H1 (cell line): ENCODE results near the gene TMEM266. TPM values are rescaled to one million over a fixed set of nuclear protein-coding genes. Genes with fewer than 3 reads are reported as not detected.

Source experiments
- CTCF ChIA-PET: fragments of 300-600 bp; sonication (Branson Sonifier 250); formaldehyde crosslinking; loops from one replicate; lab custom pipeline; 2021; ENCODE audit not compliant: partially characterized antibody; lab: Charles Lee
- POLR2A ChIA-PET: fragments of 300-600 bp; sonication (Branson Sonifier 250); formaldehyde crosslinking; loops from one replicate; lab custom pipeline; 2021; ENCODE audit warnings: inconsistent platforms; ENCODE audit not compliant: partially characterized antibody; lab: Charles Lee
- DNase-seq, 2 experiments: peaks; one replicate each; pipeline versions ENCODE4 v3.0.0 to v3.0.0-alpha.2; 2010 to 2022; ENCODE audit warnings: low spot score in 2 of 2, low read depth in 1 of 2, mixed read lengths in 1 of 2
- FAIRE-seq: peaks from 2 replicates; lab custom pipeline; 2011; peaks lifted over from hg19 to GRCh38; lab: Jason Lieb, UNC
- H2AFZ ChIP-seq: 2 replicates; pipeline ENCODE4 v1.8.1; 2012; ENCODE audit warnings: low read length, inconsistent platforms
- H2AK5ac ChIP-seq: 2 replicates; pipeline ENCODE4 v1.6.1; 2013; ENCODE audit warnings: low read depth, low read length
- H2BK120ac ChIP-seq: replicated peaks from 2 replicates; pipeline ENCODE3; 2013; ENCODE audit warnings: low read depth, low read length, inconsistent platforms
- H2BK12ac ChIP-seq: 2 replicates; pipeline ENCODE4 v1.6.1; 2013; ENCODE audit warnings: low read depth, low read length
- H2BK15ac ChIP-seq: 2 replicates; pipeline ENCODE4 v1.6.1; 2013; ENCODE audit warnings: low read length
- H2BK20ac ChIP-seq: 2 replicates; pipeline ENCODE4 v1.6.1; 2013; ENCODE audit warnings: low read length
- H2BK5ac ChIP-seq: 2 replicates; pipeline ENCODE4 v1.6.1; 2013; ENCODE audit warnings: low read depth, low read length
- H3K14ac ChIP-seq: 2 replicates; pipeline ENCODE4 v1.6.1; 2013; ENCODE audit warnings: inconsistent platforms; ENCODE audit not compliant: insufficient read length
- H3K18ac ChIP-seq: 2 replicates; pipeline ENCODE4 v1.6.1; 2013; ENCODE audit warnings: low read length; ENCODE audit errors: extremely low read depth
- H3K23ac ChIP-seq: 2 replicates; pipeline ENCODE4 v1.6.1; 2013; ENCODE audit warnings: inconsistent platforms; ENCODE audit not compliant: insufficient read length
- H3K23me2 ChIP-seq: 2 replicates; pipeline ENCODE4 v1.6.1; 2013; ENCODE audit warnings: low read depth, low read length
- H3K27ac ChIP-seq: 2 replicates; pipeline ENCODE4 v1.6.1; 2011; ENCODE audit warnings: low read depth, low read length, inconsistent platforms
- H3K27me3 ChIP-seq, 4 experiments: replicated peaks in 1 of 4; 1 replicate in 1 of 4; 2 replicates in 3 of 4; pipeline versions ENCODE4 v1.6.1 to v1.8.1; 2011 to 2013; ENCODE audit warnings: low read length in 3 of 4, mild to moderate bottlenecking in 3 of 4, inconsistent platforms in 2 of 4, mixed read lengths in 2 of 4, moderate library complexity in 1 of 4; ENCODE audit not compliant: control insufficient read depth in 3 of 4, insufficient read depth in 3 of 4; ENCODE audit errors: extremely low read depth in 1 of 4
- H3K36me3 ChIP-seq, 4 experiments: 2 replicates each; pipeline versions ENCODE4 v1.6.1 to v1.8.1; 2011 to 2013; ENCODE audit warnings: mild to moderate bottlenecking in 4 of 4, low read length in 3 of 4, moderate library complexity in 2 of 4, control low read depth in 1 of 4, inconsistent platforms in 1 of 4; ENCODE audit not compliant: insufficient read depth in 4 of 4, control insufficient read depth in 2 of 4
- H3K4ac ChIP-seq: replicated peaks from 2 replicates; pipeline ENCODE3; 2013; ENCODE audit warnings: low read length, low read depth, mixed read lengths, inconsistent platforms; ENCODE audit not compliant: insufficient read length
- H3K4me1 ChIP-seq, 4 experiments: replicated peaks in 1 of 4; 1 replicate in 1 of 4; 2 replicates in 3 of 4; pipeline versions ENCODE4 v1.6.1 to v1.8.1; 2011 to 2013; ENCODE audit warnings: low read length in 3 of 4, inconsistent platforms in 2 of 4, mixed read lengths in 1 of 4; ENCODE audit not compliant: insufficient read depth in 4 of 4, control insufficient read depth in 3 of 4
- H3K4me2 ChIP-seq, 2 experiments: 2 replicates each; pipeline versions ENCODE4 v1.6.1 to v1.8.1; 2011 to 2013; ENCODE audit warnings: low read depth in 2 of 2, low read length in 2 of 2, control low read depth in 1 of 2, inconsistent platforms in 1 of 2, mild to moderate bottlenecking in 1 of 2; ENCODE audit not compliant: insufficient read depth in 1 of 2
- H3K4me3 ChIP-seq, 4 experiments: fragments of 200-600, 300-600 bp in 1 of 4; sonication (generic), shearing (Covaris generic), sonication (Bioruptor Twin) in 1 of 4; 2 replicates each; pipeline versions ENCODE4 v1.5.1 to v1.8.1; 2011 to 2016; ENCODE audit warnings: low read length in 4 of 4, low read depth in 3 of 4, control low read depth in 2 of 4, inconsistent platforms in 2 of 4, mild to moderate bottlenecking in 2 of 4, mixed read lengths in 1 of 4, moderate library complexity in 1 of 4; ENCODE audit not compliant: insufficient read depth in 2 of 4; ENCODE audit errors: extremely low read depth in 1 of 4
- H3K56ac ChIP-seq: replicated peaks from 2 replicates; pipeline ENCODE3; 2013; ENCODE audit warnings: low read depth, mild to moderate bottlenecking, mixed read lengths, low read length, inconsistent platforms; ENCODE audit not compliant: insufficient read length
- H3K79me1 ChIP-seq: 2 replicates; pipeline ENCODE4 v1.6.1; 2013; ENCODE audit warnings: low read depth, low read length, control low read depth
- H3K79me2 ChIP-seq, 2 experiments: 2 replicates each; pipeline versions ENCODE4 v1.6.1 to v1.8.1; 2012 to 2013; ENCODE audit warnings: low read length in 2 of 2, mild to moderate bottlenecking in 2 of 2, inconsistent platforms in 1 of 2; ENCODE audit not compliant: insufficient read depth in 2 of 2, control insufficient read depth in 1 of 2
- H3K9ac ChIP-seq, 4 experiments: replicated peaks in 1 of 4; 1 replicate in 1 of 4; 2 replicates in 3 of 4; pipeline versions ENCODE4 v1.6.1 to v1.8.1; 2011 to 2013; ENCODE audit warnings: low read depth in 3 of 4, low read length in 3 of 4, control low read depth in 2 of 4, mild to moderate bottlenecking in 2 of 4, moderate library complexity in 2 of 4, inconsistent platforms in 1 of 4; ENCODE audit errors: extremely low read depth in 1 of 4
- H3K9me3 ChIP-seq, 2 experiments: 2 replicates each; pipeline versions ENCODE4 v1.6.1 to v1.8.1; 2012 to 2013; ENCODE audit warnings: mild to moderate bottlenecking in 2 of 2, moderate library complexity in 2 of 2, control low read depth in 1 of 2, inconsistent platforms in 1 of 2, low read depth in 1 of 2, low read length in 1 of 2, mixed read lengths in 1 of 2; ENCODE audit not compliant: insufficient read depth in 2 of 2
- H4K20me1 ChIP-seq, 2 experiments: replicated peaks in 1 of 2; 2 replicates each; pipeline versions ENCODE3 to v1.8.1; 2011 to 2013; ENCODE audit warnings: inconsistent platforms in 2 of 2, low read length in 2 of 2, mild to moderate bottlenecking in 1 of 2; ENCODE audit not compliant: insufficient read depth in 2 of 2, control insufficient read depth in 1 of 2
- H4K5ac ChIP-seq: 2 replicates; pipeline ENCODE4 v1.6.1; 2013; ENCODE audit warnings: low read length, low read depth, mixed read lengths, inconsistent platforms; ENCODE audit not compliant: insufficient read length
- H4K8ac ChIP-seq: 2 replicates; pipeline ENCODE4 v1.8.0; 2013; ENCODE audit warnings: mild to moderate bottlenecking, moderate library complexity, low read length, inconsistent platforms; ENCODE audit not compliant: insufficient read depth; ENCODE audit errors: extremely low read depth
- H4K91ac ChIP-seq: replicated peaks from 2 replicates; pipeline ENCODE3; 2013; ENCODE audit warnings: low read length, mixed read lengths, inconsistent platforms; ENCODE audit not compliant: insufficient read length
- CEBPB ChIP-seq: IDR thresholded peaks from 2 replicates; pipeline ENCODE4 v1.6.1; 2012; ENCODE audit warnings: low read depth, low read length
- CTCF ChIP-seq, 3 experiments: IDR thresholded peaks; 1 replicate in 2 of 3; 2 replicates in 1 of 3; pipeline versions ENCODE4 v1.5.1 to v1.6.1; 2011; ENCODE audit warnings: low read length in 3 of 3, mild to moderate bottlenecking in 3 of 3, inconsistent platforms in 2 of 3, low read depth in 1 of 3, moderate library complexity in 1 of 3; ENCODE audit not compliant: insufficient read depth in 1 of 3; ENCODE audit errors: control extremely low read depth in 1 of 3
- EGR1 ChIP-seq: IDR thresholded peaks from 2 replicates; pipeline ENCODE4 v1.6.1; 2011; ENCODE audit warnings: low read depth, low read length, borderline replicate concordance
- GTF2F1 ChIP-seq: IDR thresholded peaks from 2 replicates; pipeline ENCODE4 v1.6.1; 2012; ENCODE audit warnings: low read depth, low read length, improper control_type of control experiment, borderline replicate concordance
- RNF2 ChIP-seq: fragments of 200-900, 300-1000 bp; sonication (generic); IDR thresholded peaks from 2 replicates; pipeline ENCODE4 v1.7.1; 2016; ENCODE audit warnings: borderline replicate concordance, low read depth, mild to moderate bottlenecking, antibody characterized with exemption, low read length; ENCODE audit not compliant: poor library complexity, severe bottlenecking; ENCODE audit errors: missing control alignments
- SP4 ChIP-seq: IDR thresholded peaks from 2 replicates; pipeline ENCODE4 v1.6.1; 2012; ENCODE audit warnings: low read length, inconsistent platforms
- USF2 ChIP-seq: IDR thresholded peaks from 2 replicates; pipeline ENCODE4 v1.6.1; 2011; ENCODE audit warnings: low read length, improper control_type of control experiment
- WGBS, 2 experiments: shearing (Covaris generic) in 1 of 2; methylation state at CpG; one replicate each; pipeline versions ENCODE4 v1.1.6 to v1.1.7; 2013 to 2015; ENCODE audit warnings: low lambda C conversion rate in 2 of 2, mixed read lengths in 2 of 2, inconsistent platforms in 1 of 2, low coverage in 1 of 2, missing lambda C conversion rate in 1 of 2; ENCODE audit not compliant: insufficient replicate concordance in 2 of 2, insufficient coverage in 1 of 2, insufficient read length in 1 of 2; ENCODE audit errors: extremely low coverage in 1 of 2, missing lambda C conversion rate in 1 of 2; 5-methylcytosine and 5-hydroxymethylcytosine counted together
- polyA plus RNA-seq, 7 experiments: library from polyadenylated mRNA; depleted of rRNA in 3 of 7; stranded (reverse) in 5 of 7; unstranded in 2 of 7; fragments of >200 nt in 5 of 7; fragments of 200-250 nt in 2 of 7; gene quantifications; 1 replicate in 5 of 7; 2 replicates in 1 of 7; 4 replicates in 1 of 7; pipeline versions ENCODE4 v1.2.1 to v1.2.3, GENCODE V29; 2011 to 2013; ENCODE audit warnings: missing spikeins in 2 of 7, mixed read lengths in 2 of 7
- total RNA-seq: library from RNA; stranded (reverse); fragmentation: NEBNext Ultra II Directional; extraction: Animal tissue kit (Norgen Biotek cat#: 25700); gene quantifications from 2 replicates; pipeline ENCODE4 v1.2.1, GENCODE V29; 2021

The TMEM266 gene
- total and polyA plus RNA-seq, 2 of the 8 experiments (the other 6 are each of a cell fraction or from before 2014, with no cell fraction given), result 2.6 TPM

GRCh38 chr15:76209523-76209922 lies 149.7 kb downstream of the TMEM266 start:
- TF ChIP-seq RNF2 (no peak), CEBPB (no peak), SP4 (no peak), CTCF (IDR thresholded peaks at IDR 0.05; ENCODE audit: control extremely low read depth in 1 of 3, insufficient read depth in 1 of 3, low read depth in 1 of 3, low read length in 3 of 3) (no peak), EGR1 (no peak), GTF2F1 (no peak), USF2 (no peak)
- Histone ChIP-seq H4K20me1 (peaks cover 3% of the 10 kb centered on the region in 2 experiments), H4K5ac (no peak overlapping the region), H3K4me1 (no peaks in the 10 kb centered on the region), H3K27me3 (no peaks in the 10 kb centered on the region), H3K9me3 (no peaks in the 10 kb centered on the region), H2BK20ac (no peak overlapping the region), H3K4me3 (no peak overlapping the region), H3K14ac (no peak overlapping the region), H3K79me1 (no peaks in the 10 kb centered on the region), H4K91ac (no peak overlapping the region), H3K36me3 (peaks cover 0 to 4% (median 0%) of the 10 kb centered on the region in 4 experiments; a peak in 2 of 8 replicates), H3K4me2 (no peak overlapping the region), H2BK15ac (no peak overlapping the region), H2BK12ac (no peak overlapping the region), H3K18ac (no peak overlapping the region), H3K79me2 (no peaks in the 10 kb centered on the region), H3K23me2 (no peaks in the 10 kb centered on the region), H3K4ac (no peak overlapping the region), H2BK120ac (no peak overlapping the region), H4K8ac (no peak overlapping the region), H2AFZ (no peak overlapping the region), H2AK5ac (no peak overlapping the region), H2BK5ac (no peak overlapping the region), H3K23ac (no peak overlapping the region), H3K56ac (no peak overlapping the region), H3K9ac (no peak overlapping the region), H3K27ac (no peak overlapping the region)
- 100% methylated on average over 1 of the region's 1 CpG; no CpG with 5 or more reads in 1 of the 2 experiments for WGBS, 2 experiments
- CTCF ChIA-PET, result interaction anchor here (1.2 kb wide), 1 partner anchor 26 kb away, joined by 3 read pairs; no protein-coding TSS in a partner anchor
- POLR2A ChIA-PET, result no interaction called here
- DNase-seq (no peak), FAIRE-seq (no peak)
